ENCODE results near the gene CNTD1.

- TF ChIP-seq POLR2A (IDR thresholded peaks at IDR 0.05; ENCODE audit: low read length) (no peak), GATA1 (IDR thresholded peaks at IDR 0.05; ENCODE audit: low read depth, low read length) (no peak)
Measured at GRCh38 chr17:42853597-42853967, 54.9 kb downstream of the CNTD1 start.

Measured in erythroblast (primary cell).